GM18870 (cell line): ENCODE results near the gene MED15.
"Not testable (repeated sequence)": the region's sequence is repeated elsewhere in the genome, so short reads cannot be mapped to it uniquely, and the experiment has no call there.

Experiments
- ATAC-seq: cut with Tn5 transposase; IDR thresholded peaks from one replicate; pipeline ENCODE4 v1.9.1; 2021; ENCODE audit warnings: moderate library complexity; ENCODE audit not compliant: unreplicated experiment

MED15 gene

DNA sequence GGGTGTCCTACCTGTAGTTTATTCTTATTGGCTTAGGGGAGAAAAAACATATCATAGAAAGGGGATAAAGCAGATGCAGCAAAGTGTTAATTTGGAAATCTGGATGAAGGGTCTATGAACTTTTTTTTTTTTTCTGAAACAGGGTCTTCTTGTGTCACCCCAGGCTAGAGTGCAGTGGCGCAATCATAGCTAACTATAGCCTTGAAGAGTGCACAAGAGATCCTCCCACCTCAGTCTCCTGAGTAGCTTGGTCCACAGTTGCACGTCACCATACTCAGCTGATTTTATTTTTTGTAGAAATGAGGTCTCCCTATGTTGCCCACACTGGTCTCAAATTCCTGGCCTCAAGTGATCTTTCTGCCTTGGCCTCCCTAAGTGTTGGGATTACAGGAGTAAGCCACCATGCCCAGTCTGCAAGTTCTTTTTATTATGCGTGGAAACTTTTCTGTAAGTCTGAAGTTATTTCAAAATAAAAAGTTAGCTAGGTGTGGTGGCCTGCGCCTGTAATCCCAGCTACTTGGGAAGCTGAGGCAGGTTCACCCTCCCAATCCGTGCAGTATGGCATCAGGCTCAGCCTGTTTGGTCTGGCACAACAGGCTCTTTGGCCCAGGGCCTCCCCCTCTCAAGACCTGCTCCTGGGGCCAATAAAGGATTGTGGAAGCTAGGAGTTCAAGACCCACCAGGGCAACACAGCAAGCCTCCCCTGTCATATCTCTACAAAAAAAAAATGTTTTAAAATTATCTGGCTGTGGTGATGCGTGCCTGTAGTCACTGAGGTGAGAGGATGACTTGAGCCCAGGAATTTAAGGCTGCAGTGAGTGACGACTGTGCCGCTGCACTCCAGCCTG lies 111.9 kb downstream of the MED15 start:
- no peak for ATAC-seq

DNA sequence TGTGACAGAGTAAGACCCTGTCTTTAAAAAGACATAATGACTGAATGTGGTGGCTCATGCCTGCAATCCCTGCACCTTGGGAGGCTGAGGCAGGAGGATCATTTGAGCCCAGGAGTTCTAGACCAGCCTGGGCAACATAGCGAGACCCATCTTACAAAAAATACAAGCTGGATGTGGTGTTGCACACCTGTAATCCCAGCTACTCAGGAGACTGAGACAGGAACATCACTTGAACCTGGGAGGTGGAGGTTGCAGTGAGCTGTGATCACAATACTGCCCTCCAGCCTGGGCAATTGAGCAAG lies 112.4 kb downstream of the MED15 start:
- ATAC-seq = not testable (repeated sequence)

DNA sequence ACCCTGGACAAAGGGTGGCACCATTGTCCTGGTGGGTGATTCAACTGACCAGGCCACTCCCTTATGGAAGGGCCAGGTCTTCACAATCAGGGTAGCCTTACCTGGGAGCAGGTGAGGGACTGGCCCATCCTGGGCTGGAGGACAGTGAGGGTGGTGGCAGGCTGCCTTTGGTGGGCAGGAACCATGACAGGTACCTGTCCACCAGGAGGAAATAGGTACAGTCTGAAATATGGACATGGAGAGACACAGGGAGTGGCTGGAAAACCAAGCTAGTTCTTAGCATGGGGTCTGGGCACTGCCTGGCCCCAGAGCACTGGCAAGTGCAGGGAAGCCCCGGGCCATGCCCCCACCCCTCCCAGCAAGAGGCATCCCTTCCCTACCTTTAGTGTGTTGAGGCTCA lies 113.8 kb downstream of the MED15 start:
- ATAC-seq = no peak

DNA sequence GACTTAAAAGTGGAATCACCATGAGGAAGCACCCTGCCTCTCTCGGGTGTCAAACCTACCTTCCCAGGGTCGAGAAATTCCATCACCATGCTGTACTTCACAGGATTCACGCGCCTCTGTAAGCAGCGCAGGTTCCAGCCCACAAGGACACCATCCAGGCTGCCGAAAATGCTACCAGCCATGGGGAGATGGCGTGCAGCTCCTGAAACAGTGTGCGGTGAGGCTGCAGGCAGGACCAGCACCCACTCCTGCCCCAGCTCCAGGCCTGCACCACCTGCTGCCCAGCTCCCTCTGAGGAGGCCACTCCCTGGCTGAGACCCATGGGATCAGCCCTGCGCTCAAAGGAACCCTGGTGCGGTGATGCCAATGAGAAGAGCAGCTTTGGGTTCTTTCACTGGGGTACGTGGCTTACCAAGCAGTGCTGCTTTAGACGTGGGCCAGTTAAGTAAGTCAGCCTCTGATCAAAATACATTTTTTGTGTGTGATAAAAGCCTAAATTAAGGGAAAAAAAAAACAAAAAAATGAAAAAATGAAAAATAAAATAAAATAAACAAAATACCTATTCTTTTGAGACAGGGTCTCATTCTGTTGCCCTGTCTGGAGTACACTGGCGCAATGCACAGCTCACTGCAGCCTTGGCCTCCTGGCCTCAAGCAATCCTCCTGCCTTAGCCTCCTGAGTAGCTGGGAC lies 115.4 kb downstream of the MED15 start:
- no peak for ATAC-seq

DNA sequence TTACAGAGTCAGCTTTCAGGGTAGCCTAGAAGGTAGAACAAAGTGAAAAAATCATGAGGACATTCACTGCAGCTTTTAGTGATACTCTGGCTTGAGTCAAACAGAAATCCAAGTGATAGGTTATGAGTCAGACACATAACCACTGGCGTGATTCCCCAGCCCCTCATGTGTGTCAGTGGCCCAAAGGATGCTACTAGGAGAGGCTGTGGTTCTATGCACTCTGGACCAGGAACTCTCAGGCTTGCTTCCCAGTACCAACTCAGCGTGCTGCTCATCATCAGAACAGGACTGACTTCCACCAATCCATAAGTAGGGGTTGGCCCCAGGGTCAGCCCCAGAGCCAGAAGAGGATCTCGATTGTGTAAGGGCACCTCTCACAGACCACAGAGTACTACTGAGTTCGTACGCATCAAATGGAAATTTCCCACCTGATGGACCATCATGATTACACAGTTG lies 116.8 kb downstream of the MED15 start:
- peak; percentile 79 for ATAC-seq

DNA sequence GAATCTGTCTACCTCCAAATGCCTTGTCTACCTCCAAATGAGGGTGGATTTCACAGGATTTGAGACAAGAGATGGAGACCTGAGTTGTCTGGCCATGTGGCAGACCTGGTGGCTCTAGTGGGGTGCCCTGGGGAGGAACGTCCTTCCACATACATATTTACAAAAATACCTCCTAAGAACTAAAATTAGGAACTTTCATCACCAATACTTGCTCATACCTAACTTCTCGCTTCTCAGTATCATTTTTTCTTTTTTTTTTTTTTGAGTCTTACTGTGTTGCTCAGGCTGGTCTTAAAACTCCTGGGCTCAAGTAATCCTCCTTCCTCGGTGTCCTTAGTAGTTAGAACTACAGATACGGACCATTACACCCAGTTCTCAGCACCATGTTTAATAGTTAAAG lies 117.9 kb downstream of the MED15 start:
- no peak for ATAC-seq

DNA sequence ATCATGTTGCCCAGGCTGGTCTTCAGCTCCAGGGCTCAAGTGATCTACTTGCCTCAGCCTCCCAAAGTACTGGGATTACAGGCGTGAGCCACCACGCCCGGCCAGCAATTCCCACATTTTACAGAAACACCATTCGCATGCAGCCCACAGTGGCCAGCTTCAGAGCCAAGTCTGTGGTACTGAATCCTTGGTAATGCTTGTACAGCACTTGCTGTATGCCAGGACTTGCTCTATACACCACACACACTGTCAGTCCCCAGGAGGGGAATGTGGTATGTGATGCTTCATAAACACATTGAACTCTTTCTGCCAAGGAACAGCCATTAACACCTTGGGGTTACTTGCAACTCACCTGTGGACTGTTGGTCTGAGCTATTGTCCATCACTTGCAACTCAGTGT lies 119.4 kb downstream of the MED15 start:
- ATAC-seq = no peak

DNA sequence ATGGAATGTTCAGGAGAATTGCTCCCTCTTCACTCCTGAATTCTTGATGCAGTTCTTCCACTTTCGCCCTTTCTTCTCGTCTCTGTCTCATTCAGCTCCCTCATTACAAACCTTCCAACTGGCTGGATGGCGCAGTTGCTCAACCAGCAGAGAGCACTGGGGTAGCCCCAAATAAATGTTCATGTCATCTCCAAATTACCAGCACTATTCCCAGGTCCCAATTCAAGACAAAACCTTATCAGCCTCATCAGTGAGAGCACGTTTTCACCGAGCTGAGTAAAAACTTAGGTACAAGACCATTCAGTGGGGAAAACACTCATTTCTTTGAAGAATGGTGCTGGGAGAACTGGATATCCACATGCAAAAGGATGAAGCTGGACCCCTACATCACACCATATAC lies 120.0 kb downstream of the MED15 start:
- ATAC-seq = no peak

DNA sequence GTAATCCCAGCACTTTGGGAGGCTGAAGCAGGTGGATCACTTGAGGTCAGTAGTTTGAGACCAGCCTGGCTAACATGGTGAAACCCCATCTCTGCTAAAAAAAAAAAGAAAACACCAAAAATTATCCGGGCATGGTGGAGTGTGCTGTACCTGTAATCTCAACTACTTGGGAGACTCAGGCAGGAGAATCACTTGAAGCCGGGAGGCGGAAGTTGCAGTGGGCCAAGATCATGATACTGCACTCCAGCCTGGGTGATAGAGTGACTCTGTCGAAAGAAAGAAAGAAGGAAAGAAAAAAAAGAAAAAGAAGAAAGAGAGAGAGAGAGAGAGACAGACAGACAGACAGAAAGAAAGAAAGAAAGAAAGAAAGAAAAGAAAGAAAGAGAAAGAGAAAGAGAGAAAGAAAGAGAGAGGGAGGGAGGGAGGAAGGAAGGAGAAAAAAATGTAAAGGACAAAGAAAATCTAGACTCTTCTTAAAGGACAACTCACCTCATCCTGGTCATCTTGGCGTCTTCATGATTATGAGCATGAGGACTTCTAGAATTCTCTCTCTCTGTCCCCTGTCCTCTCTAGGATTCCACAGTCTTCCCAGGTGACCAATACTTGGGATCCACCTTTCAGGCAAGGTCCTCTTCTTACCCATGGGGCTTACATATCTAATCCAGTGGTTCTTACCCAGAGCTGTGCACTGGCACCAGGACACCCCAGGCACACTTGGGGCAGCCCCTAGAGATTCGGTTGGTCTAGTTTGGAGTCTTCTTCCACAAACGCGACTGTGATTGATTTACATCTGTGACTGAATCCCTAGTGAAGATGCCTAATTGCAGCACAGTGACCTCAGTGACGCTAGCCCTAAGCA lies 120.9 kb downstream of the MED15 start:
- no peak for ATAC-seq

DNA sequence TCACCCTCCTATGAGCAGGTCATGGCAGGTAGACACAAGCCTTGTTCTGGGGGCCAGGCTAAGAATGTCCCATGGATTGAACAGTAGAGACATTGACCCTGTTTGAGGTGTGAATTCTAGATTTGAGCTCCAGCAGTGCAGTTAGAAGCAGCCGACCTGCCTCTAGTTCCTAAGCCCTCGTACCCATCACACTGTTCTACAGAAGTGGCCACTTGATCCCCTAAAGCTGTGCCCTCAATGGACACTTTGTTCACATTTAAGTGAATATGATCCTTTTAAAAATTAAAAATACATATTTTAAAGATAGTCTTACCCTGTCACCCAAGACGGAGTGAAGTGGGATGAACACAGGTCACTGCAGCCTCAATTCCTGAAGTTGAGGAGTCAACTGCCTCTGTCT lies 122.0 kb downstream of the MED15 start:
- no peak for ATAC-seq

DNA sequence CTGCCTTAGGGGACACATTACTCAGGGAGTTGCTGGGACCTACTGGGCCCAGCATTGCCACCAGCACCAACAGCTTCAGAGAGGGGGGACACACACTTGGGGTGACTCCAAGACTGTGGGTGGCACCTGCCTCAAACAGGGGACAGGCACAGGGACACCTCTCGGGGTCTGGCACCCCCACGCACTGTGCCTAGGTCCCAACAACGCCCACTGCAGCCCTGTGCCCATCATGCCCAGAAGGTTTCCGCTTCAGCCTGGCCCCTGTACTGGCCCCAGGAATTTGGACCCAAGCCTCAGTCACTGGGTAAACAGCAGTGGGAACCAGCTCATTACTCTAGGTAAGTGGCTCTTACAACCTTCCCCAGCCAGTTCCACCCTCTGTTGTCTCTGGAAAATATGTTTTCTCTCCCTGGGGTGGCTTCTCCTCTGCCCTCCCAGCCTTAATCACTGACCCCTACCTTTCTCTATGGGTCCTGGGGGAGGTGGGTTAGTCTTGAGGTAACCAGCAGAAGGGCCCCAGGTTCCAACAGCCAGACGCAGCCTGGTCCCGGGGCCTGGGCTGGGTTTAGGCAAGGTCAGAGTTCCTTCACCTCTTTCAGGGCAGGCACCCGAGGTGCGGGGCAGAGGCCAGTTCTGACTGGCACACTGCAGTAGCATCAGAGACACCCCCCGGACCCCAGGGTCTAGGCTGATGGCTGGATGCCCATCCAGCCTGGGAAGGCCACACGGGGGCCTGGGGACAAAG lies 123.6 kb downstream of the MED15 start:
- ATAC-seq = no peak

DNA sequence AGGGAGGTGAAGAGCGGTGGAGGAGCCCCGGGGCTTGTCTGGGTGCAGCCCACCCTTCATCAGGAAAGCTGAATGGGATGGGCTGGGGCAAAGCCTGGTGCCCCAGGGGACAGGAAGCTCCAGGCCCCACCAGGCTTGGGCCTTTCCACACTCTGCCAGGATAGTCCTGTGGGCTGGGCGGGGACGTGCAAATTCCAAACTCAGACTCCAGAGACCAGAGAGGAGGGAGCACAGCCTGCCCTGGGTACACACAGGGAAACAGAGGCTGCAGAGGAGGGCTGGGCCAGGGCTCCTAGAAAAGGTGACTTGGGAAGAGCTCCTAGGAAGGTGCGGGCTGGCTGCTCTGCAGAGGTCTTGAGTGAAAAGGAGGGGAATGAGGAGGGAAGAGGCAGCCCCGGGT lies 124.7 kb downstream of the MED15 start:
- ATAC-seq = no peak

DNA sequence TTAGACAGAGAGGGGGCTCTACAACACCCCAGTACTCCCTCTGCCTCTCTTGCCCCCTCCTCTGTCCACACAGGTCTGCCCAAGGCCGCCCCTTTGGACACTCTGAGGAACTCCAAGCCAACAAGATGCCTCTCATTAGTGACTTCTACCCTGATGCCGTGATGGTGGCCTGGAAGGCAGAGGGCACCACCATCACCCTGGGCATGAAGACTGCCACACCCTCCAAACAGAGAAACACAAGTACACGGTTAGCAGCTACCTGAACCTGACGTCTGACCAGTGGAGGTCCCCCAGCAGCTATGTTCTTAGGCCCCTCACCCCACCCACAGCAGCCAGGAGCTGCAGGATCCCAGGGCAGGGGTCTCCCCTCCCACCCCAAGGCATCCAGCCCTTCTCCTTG lies 125.1 kb downstream of the MED15 start:
- no peak for ATAC-seq

DNA sequence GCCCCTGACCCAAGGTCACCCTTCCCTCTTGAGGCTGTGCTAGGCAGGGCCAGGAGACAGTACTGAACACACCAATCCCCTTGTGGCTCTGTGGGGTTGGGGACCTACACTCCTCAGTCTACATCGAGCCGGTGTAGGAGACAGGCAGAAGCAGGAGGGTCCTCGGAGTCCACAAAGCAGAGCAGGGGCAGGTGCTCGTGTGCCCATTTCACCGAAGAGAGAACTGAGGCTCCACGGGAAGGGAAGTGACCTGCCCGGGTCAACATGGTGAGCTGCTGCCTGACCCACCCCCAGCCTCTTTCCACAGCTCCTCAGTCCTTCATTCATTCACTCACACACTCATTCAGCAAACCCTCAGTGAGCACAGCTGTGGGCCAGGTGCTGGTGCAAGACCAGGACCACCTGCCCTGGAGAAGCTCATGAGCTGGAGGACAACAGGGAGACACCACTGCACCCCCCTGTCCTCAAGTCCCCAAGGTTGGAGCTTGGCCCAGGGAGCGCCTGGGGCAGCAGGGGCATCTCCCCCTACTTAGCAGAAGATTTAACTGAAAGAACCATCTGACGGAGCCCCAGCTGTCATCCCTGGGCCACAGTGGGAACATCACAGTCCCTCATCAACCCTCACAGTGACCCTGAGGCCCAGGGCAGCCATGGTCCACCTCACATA lies 127.3 kb downstream of the MED15 start:
- no peak for ATAC-seq

DNA sequence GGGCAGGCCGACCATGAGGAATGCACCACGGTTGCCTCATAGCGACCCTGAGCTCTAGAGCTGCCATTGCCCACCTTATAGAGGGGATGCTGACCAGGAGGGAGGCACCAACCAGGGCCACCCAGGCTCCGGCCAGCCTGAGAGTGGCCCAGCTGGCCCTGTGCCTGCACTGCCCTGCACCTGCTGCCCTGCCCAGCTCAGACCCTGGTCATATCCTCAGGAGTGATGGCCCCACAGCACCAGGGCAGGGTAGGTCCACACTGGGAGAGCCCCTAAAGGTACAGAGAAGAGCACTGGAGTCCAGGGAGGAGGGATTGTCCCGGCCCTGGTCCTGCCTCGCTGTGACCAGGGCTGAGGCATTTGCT lies 127.8 kb downstream of the MED15 start:
- ATAC-seq = no peak

DNA sequence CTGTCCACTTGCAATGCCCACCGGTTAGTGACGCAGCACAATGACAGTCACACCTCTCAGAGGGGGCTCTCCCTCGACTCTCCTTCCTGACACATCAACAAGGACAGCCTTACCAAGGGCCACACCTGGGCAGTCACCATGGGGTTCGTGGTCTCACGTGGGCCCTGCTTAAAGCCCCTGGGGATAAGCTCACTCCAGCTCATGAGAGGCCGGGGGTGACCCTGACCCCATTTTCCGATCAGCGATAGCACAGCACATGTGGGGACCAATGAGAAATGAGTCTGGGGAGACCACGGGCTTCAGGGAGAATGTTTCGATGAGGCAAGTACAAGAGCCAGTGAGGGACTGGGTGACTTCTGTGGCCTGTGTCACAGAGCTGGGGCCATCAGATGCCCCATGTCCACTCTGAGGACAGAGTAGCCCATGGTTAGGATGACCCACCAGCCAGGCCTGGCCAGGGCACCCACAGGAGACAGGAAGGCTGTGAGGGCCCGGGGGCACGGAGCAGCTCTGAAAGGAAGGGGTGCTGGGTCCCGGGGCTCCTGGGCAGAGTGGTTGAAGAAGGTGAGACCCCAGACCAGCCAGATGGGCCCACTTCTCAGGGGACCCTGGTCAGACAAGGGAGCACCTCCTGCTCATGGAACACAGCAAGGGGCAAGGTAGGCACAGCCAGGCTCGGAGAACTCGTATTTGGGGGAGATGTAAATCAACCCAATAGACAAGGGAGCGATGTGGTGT lies 128.8 kb downstream of the MED15 start:
- no peak for ATAC-seq

DNA sequence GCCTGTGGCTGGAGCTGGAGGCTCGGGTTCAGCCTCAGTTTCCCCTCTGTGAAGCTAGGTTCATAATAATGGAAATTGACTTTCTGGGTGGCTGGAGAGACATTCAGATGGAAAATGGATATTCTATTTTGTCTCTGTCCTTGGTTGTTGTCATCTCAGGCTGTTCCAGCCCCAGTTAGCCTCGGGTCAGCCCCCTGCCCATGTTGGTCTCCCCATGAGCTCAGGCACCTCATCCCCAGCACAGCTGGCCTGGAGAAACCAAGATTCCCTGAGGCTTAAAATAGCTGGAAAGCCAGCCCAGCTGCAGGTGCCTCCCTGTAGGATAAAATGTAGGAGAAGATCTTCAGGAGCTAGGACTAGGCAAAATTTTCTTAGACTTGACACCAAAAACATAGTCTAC lies 129.5 kb downstream of the MED15 start:
- no peak for ATAC-seq
